Astrocyte (in vitro differentiated cells and primary cell): Measurements from ENCODE around the gene SERPINA10.

ENCODE experiments used
- CTCF ChIP-seq: IDR thresholded peaks from 2 replicates; pipeline ENCODE4 v1.5.1; 2011; ENCODE audit warnings: low read depth, mild to moderate bottlenecking, inconsistent platforms, low read length, moderate library complexity; ENCODE audit not compliant: insufficient read depth
- EZH2 ChIP-seq: IDR thresholded peaks from 2 replicates; pipeline ENCODE4 v1.6.1; 2012; ENCODE audit warnings: mild to moderate bottlenecking, low read length, inconsistent platforms; ENCODE audit not compliant: insufficient read depth

- no peak for TF ChIP-seq CTCF
- no peak for TF ChIP-seq EZH2
Measured at GRCh38 chr14:94320243-94320642, 27.2 kb upstream of the SERPINA10 start.
